Esophagus muscularis mucosa (tissue), 4 donors: ENCODE measurements around the gene RNU6-9. TPM values are rescaled to one million over a fixed set of nuclear protein-coding genes. Genes with fewer than 3 reads are reported as not detected.
"Not testable (repeated sequence)": the region's sequence is repeated elsewhere in the genome, so short reads cannot be mapped to it uniquely, and the experiment has no call there.

Experiments used
- DNase-seq: peaks from one replicate; pipeline ENCODE4 v3.0.0-alpha.2; 2017; ENCODE audit errors: extremely low spot score
- H3K27ac ChIP-seq, 4 donors: fragments of 200-600 bp; sonication (generic); replicated peaks in 1 of 4; 1 replicate in 3 of 4; 2 replicates in 1 of 4; pipeline ENCODE4 v1.5.1; 2016 to 2019; ENCODE audit warnings: mild to moderate bottlenecking in 1 of 4
- H3K27me3 ChIP-seq, 4 donors: fragments of 200-600 bp; sonication (generic); one replicate each; pipeline versions ENCODE4 v1.5.1 to v1.6.0; 2016 to 2019
- H3K36me3 ChIP-seq, 4 donors: fragments of 200-600 bp; sonication (generic); one replicate each; pipeline ENCODE4 v1.5.1; 2016 to 2019
- H3K4me1 ChIP-seq, 4 donors: fragments of 200-600 bp; sonication (generic); one replicate each; pipeline ENCODE4 v1.5.1; 2016 to 2019
- H3K4me3 ChIP-seq, 4 donors: fragments of 200-600 bp; sonication (generic); 1 replicate in 2 of 4; 2 replicates in 2 of 4; pipeline ENCODE4 v1.5.1; 2016 to 2019; ENCODE audit warnings: mild to moderate bottlenecking in 4 of 4, moderate library complexity in 1 of 4
- H3K9me3 ChIP-seq, 4 donors: fragments of 200-600 bp; sonication (generic); 1 replicate in 3 of 4; 2 replicates in 1 of 4; pipeline ENCODE4 v1.5.1; 2016 to 2019
- EP300 ChIP-seq: sonication (generic); formaldehyde crosslinking; IDR thresholded peaks from one replicate; pipeline ENCODE4 v1.6.1; 2017; ENCODE audit warnings: antibody characterized with exemption
- POLR2A ChIP-seq: fragments of 450-650 bp; IDR thresholded peaks from one replicate; pipeline ENCODE4 v1.6.1; 2017; ENCODE audit warnings: antibody characterized with exemption, moderate library complexity, mild to moderate bottlenecking, low read depth
- POLR2AphosphoS5 ChIP-seq, 2 donors: sonication (generic); formaldehyde crosslinking; IDR thresholded peaks; one replicate each; pipeline ENCODE4 v1.6.1; 2017; ENCODE audit warnings: antibody characterized with exemption in 2 of 2
- WGBS: methylation state at CpG from one replicate; pipeline ENCODE4 v1.1.5; 2018; 5-methylcytosine and 5-hydroxymethylcytosine counted together
- intact Hi-C: fragments of 100-400 bp; cut with DNase I; formaldehyde crosslinking; loops from one replicate; pipeline ENCODE4 v1.15.1; 2023
- total RNA-seq, 4 donors: library from RNA; depleted of rRNA; stranded (reverse); fragments of >200 nt; gene quantifications; one replicate each; pipeline versions ENCODE4 v1.1.0 to v1.2.1, GENCODE V29; 2016
- TF ChIP-seq, protein P1 (sequence below), 3 experiments: fragments of 200-600 bp in 2 of 3; fragments of 450-650 bp in 1 of 3; sonication (generic) in 2 of 3; IDR thresholded peaks; one replicate each; pipeline ENCODE4 v1.5.1; 2017 to 2019; ENCODE audit warnings: antibody characterized with exemption in 3 of 3, mild to moderate bottlenecking in 2 of 3, moderate library complexity in 1 of 3

The RNU6-9 gene
- total RNA-seq, 4 donors from 2014 or later, result not detected

DNA sequence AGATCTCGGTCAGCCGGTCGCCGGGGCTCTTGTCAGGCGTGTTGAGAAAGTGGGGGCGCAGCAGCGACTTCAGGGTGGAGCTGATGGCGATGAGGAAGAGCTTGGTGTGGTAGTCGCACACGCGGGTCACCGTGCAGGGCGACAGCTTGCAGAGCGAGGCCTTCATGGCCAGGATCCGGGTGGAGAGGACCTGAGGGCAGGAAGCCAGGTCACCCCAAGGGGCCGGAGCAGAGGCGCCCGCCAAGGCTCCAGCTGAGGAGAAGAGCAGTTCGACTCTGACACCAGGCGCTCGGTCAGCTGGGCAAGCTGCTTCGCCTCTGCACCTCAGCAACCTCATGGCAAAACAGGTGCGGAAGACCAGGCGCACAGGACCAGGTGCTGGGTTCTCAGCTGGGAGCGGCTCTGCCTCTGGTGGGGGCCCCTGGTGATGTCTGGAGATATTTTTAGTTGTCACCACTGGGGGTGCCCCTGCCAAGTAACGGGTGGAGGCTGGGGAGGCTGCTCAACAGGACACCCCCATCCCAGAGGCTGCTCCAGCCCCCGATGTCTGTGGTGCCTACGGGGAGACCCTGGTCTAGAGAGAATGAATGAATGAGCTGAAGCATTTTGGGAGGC lies 17.9 kb upstream of the RNU6-9 start:
- peaks cover 20 to 92% (median 75%) of the 10 kb centered on the region in 4 donors for H3K36me3 ChIP-seq
- H3K27ac ChIP-seq, result no peak overlapping the region
- DNase-seq, result no peak
- H3K27me3 ChIP-seq, result no peaks in the 10 kb centered on the region
- peaks cover 10 to 20% (median 13%) of the 10 kb centered on the region in 4 donors for H3K4me1 ChIP-seq
- intact Hi-C loops, result no loop called here
- TF ChIP-seq, protein P1, sequence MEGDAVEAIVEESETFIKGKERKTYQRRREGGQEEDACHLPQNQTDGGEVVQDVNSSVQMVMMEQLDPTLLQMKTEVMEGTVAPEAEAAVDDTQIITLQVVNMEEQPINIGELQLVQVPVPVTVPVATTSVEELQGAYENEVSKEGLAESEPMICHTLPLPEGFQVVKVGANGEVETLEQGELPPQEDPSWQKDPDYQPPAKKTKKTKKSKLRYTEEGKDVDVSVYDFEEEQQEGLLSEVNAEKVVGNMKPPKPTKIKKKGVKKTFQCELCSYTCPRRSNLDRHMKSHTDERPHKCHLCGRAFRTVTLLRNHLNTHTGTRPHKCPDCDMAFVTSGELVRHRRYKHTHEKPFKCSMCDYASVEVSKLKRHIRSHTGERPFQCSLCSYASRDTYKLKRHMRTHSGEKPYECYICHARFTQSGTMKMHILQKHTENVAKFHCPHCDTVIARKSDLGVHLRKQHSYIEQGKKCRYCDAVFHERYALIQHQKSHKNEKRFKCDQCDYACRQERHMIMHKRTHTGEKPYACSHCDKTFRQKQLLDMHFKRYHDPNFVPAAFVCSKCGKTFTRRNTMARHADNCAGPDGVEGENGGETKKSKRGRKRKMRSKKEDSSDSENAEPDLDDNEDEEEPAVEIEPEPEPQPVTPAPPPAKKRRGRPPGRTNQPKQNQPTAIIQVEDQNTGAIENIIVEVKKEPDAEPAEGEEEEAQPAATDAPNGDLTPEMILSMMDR (IDR thresholded peaks at IDR 0.05), result no peak
- no peak for TF ChIP-seq POLR2AphosphoS5 (IDR thresholded peaks at IDR 0.05)
- no peak for TF ChIP-seq EP300
- no peak for TF ChIP-seq POLR2A
- WGBS, result 88% methylated on average over 21 of the region's 28 CpGs
- H3K4me3 ChIP-seq, result no peak overlapping the region
- H3K9me3 ChIP-seq, result no peaks in the 10 kb centered on the region

DNA sequence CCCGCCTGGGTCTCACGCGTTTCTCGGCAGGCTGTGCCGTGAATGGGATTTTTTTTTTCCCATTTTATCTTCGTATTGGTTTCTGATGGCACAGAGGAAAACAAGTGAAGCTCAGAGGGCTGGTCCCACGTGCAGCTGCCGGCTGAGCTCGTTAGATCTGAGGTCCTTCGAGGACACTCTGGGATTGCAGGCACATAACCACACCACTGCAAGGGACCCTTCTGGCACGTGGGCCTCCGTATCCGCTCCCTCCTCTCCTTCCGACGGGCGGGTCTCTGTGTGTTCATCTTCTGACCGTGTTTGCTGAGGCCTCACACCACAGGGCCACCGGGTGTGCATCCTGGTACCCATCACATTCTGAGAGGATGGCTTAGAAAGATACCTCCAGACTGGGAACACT lies 17.2 kb upstream of the RNU6-9 start:
- H3K4me1 ChIP-seq, result peaks cover 8 to 15% (median 11%) of the 10 kb centered on the region in 4 donors
- no peak for DNase-seq
- peaks cover 26 to 92% (median 76%) of the 10 kb centered on the region in 4 donors for H3K36me3 ChIP-seq
- 76% methylated on average over 17 of the region's 18 CpGs for WGBS
- H3K4me3 ChIP-seq, result no peak overlapping the region
- H3K9me3 ChIP-seq, result no peaks in the 10 kb centered on the region
- TF ChIP-seq, protein P1 (IDR thresholded peaks at IDR 0.05), result no peak
- no peak for TF ChIP-seq EP300
- TF ChIP-seq POLR2AphosphoS5 (IDR thresholded peaks at IDR 0.05), result no peak
- no peak for TF ChIP-seq POLR2A
- no peak overlapping the region for H3K27ac ChIP-seq
- intact Hi-C loops, result no loop called here
- H3K27me3 ChIP-seq, result no peaks in the 10 kb centered on the region

DNA sequence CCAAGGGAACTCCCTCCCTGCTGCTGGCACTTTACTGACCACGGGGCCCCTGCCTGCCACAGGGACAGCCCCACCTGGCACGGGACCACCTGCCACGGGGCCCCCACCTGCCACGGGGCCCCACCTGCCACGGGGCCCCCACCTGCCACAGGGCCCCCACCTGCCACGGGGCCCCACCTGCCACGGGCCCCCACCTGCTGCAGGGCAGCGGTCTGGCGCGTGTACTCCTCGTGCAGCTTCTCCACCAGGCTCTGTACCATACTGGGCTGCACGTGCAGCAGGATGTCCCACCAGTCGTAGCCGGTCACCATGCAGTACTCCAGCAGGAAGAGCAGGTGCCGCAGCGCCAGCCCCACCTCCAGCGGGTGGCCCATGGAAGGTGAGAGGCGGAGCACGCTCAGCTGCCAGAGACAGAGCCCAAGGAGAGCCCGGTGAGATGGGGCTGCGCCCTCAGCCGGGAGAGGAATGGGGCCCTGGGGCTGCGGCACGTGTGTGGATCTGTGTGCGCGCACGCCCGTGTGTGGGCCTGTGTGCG lies 16.4 kb upstream of the RNU6-9 start:
- DNase-seq, result no peak
- H3K9me3 ChIP-seq, result no peaks in the 10 kb centered on the region
- WGBS, result 96% methylated on average over 8 of the region's 29 CpGs
- intact Hi-C loops, result no loop called here
- no peak overlapping the region for H3K27ac ChIP-seq
- H3K36me3 ChIP-seq, result peaks cover 31 to 94% (median 81%) of the 10 kb centered on the region in 4 donors
- no peaks in the 10 kb centered on the region for H3K27me3 ChIP-seq
- H3K4me1 ChIP-seq, result peaks cover 7 to 13% (median 9%) of the 10 kb centered on the region in 4 donors
- no peak overlapping the region for H3K4me3 ChIP-seq
- TF ChIP-seq EP300 (no peak), POLR2AphosphoS5 (IDR thresholded peaks at IDR 0.05) (no peak), POLR2A (no peak)
- TF ChIP-seq, protein P1 (IDR thresholded peaks at IDR 0.05), result no peak

DNA sequence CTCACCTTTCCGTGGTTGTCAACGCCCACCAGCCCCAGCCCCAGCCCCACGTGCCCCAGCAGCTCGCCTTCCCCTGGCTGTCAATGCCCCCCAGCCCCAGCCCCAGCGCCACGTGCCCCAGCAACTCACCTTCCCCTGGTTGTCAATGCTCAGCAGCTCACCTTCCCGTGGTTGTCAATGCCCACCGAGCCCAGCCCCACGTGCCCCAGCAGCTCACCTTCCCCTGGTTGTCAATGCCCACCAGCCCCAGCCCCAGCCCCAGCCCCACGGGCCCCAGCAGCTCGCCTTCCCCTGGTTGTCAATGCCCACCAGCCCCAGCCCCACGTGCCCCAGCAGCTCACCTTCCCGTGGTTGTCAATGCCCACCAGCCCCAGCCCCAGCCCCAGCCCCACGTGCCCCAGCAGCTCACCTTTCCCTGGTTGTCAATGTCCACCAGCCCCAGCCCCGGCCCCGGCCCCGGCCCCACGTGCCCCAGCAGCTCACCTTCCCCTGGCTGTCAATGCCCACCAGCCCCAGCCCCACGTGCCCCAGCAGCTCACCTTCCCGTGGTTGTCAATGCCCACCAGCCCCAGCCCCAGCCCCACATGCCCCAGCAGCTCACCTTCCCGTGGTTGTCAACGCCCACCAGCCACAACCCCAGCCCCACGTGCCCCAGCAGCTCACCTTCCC lies 15.2 kb upstream of the RNU6-9 start:
- 88% methylated on average over 15 of the region's 23 CpGs for WGBS
- peaks cover 34 to 98% (median 88%) of the 10 kb centered on the region in 4 donors for H3K36me3 ChIP-seq

DNA sequence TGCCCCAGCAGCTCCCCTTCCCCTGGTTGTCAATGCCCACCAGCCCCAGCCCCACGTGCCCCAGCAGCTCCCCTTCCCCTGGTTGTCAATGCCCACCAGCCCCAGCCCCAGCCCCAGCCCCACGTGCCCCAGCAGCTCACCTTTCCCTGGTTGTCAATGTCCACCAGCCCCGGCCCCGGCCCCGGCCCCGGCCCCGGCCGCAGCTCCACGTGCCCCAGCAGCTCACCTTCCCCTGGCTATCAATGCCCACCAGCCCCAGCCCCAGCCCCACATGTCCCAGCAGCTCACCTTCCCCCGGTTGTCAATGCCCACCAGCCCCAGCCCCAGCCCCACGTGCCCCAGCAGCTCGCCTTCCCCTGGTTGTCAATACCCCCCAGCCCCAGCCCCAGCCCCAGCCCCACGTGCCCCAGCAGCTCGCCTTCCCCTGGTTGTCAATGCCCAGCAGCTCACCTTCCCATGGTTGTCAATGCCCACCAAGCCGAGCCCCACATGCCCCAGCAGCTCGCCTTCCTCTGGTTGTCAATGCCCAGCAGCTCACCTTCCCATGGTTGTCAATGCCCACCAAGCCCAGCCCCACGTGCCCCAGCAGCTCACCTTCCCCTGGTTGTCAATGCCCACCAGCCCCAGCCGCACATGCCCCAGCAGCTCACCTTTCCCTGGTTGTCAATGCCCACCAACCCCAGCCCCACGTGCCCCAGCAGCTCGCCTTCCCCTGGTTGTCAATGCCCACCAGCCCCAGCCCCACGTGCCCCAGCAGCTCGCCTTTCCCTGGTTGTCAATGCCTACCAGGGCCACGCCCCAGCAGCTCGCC lies 14.3 kb upstream of the RNU6-9 start:
- H3K4me1 ChIP-seq, H3K27me3 ChIP-seq, intact Hi-C loops, H3K4me3 ChIP-seq, H3K9me3 ChIP-seq, DNase-seq, H3K27ac ChIP-seq: not testable (repeated sequence)
- WGBS, result 81% methylated on average over 17 of the region's 24 CpGs
- peaks cover 39 to 98% (median 87%) of the 10 kb centered on the region in 4 donors for H3K36me3 ChIP-seq

More for the DNA sequence above, 15.2 kb upstream of the RNU6-9 start:
- H3K27ac ChIP-seq, H3K9me3 ChIP-seq, H3K4me1 ChIP-seq, H3K27me3 ChIP-seq, DNase-seq, intact Hi-C loops, H3K4me3 ChIP-seq: not testable (repeated sequence)
